Neural cell (in vitro differentiated cells): Measurements from ENCODE around the gene SP140L. TPM values are rescaled to one million over a fixed set of nuclear protein-coding genes. Genes with fewer than 3 reads are reported as not detected.

Experiments used
- H2AFZ ChIP-seq: fragments of 200-600, 300-800 bp; sonication (generic), shearing (Covaris generic); 2 replicates; pipeline ENCODE4 v1.6.0; 2014; ENCODE audit warnings: low read depth, mild to moderate bottlenecking, antibody characterized with exemption, low read length, moderate library complexity
- H3F3A ChIP-seq: fragments of 200-600 bp; shearing (Covaris generic); 2 replicates; pipeline ENCODE4 v1.6.1; 2016; ENCODE audit warnings: mild to moderate bottlenecking, moderate library complexity, mixed read lengths, antibody characterized with exemption, low read length; ENCODE audit not compliant: insufficient read depth, poor library complexity, severe bottlenecking
- H3K27ac ChIP-seq: fragments of 200-600, 300-800 bp; sonication (generic), shearing (Covaris generic); 2 replicates; pipeline ENCODE4 v1.5.1; 2014; ENCODE audit warnings: mild to moderate bottlenecking, low read length, moderate library complexity
- H3K27me3 ChIP-seq: fragments of 300-800, 200-600 bp; sonication (generic), shearing (Covaris generic); 2 replicates; pipeline ENCODE4 v1.6.0; 2014; ENCODE audit warnings: mild to moderate bottlenecking, low read depth, low read length, moderate library complexity; ENCODE audit not compliant: insufficient read depth
- H3K36me3 ChIP-seq: fragments of 300-800, 200-600 bp; sonication (generic), shearing (Covaris generic); 2 replicates; pipeline ENCODE4 v1.5.1; 2014; ENCODE audit warnings: mild to moderate bottlenecking, antibody characterized with exemption, low read length, moderate library complexity; ENCODE audit not compliant: insufficient read depth
- H3K4me2 ChIP-seq: fragments of 300-800, 200-600 bp; sonication (generic), shearing (Covaris generic); 2 replicates; pipeline ENCODE4 v1.6.0; 2014; ENCODE audit warnings: mild to moderate bottlenecking, low read length
- H3K4me3 ChIP-seq: fragments of 300-800, 200-600 bp; sonication (generic), shearing (Covaris generic); 2 replicates; pipeline ENCODE4 v1.5.1; 2014; ENCODE audit warnings: mild to moderate bottlenecking, low read length, moderate library complexity
- H3K79me2 ChIP-seq: fragments of 200-600 bp; shearing (Covaris generic); replicated peaks from 2 replicates; pipeline ENCODE4 v1.6.0; 2014; ENCODE audit warnings: mild to moderate bottlenecking, low read length, moderate library complexity; ENCODE audit not compliant: insufficient read depth
- H3K9ac ChIP-seq: fragments of 300-800, 200-600 bp; sonication (generic), shearing (Covaris generic); 2 replicates; pipeline ENCODE4 v1.6.1; 2016; ENCODE audit warnings: mild to moderate bottlenecking, low read length, mixed read lengths
- H3K9me2 ChIP-seq: fragments of 200-600 bp; shearing (Covaris generic); 2 replicates; pipeline ENCODE4 v1.6.1; 2016; ENCODE audit warnings: mild to moderate bottlenecking, low read length, mixed read lengths; ENCODE audit not compliant: insufficient read depth
- H3K9me3 ChIP-seq: fragments of 200-600, 300-800 bp; sonication (generic), shearing (Covaris generic); 2 replicates; pipeline ENCODE4 v1.6.1; 2016; ENCODE audit warnings: mild to moderate bottlenecking, mixed run types, low read length, moderate library complexity, mixed read lengths
- H4K20me1 ChIP-seq: fragments of 200-600 bp; shearing (Covaris generic); 2 replicates; pipeline ENCODE4 v1.6.1; 2016; ENCODE audit warnings: mild to moderate bottlenecking, mixed run types; ENCODE audit not compliant: insufficient read depth
- EP300 ChIP-seq: fragments of 450-650 bp; conservative IDR thresholded peaks from 2 replicates; pipeline ENCODE4 v1.6.1; 2014; ENCODE audit warnings: antibody characterized with exemption, mild to moderate bottlenecking, moderate library complexity; ENCODE audit not compliant: poor library complexity, severe bottlenecking
- EZH2 ChIP-seq: fragments of 200-600, 300-800 bp; shearing (Covaris generic), sonication (generic); IDR thresholded peaks from 2 replicates; pipeline ENCODE4 v1.6.1; 2014; ENCODE audit warnings: antibody characterized with exemption, low read length, borderline replicate concordance, mild to moderate bottlenecking; ENCODE audit not compliant: insufficient read depth, poor library complexity, severe bottlenecking
- MXI1 ChIP-seq: fragments of 450-650 bp; conservative IDR thresholded peaks from 2 replicates; pipeline ENCODE4 v1.6.1; 2014; ENCODE audit warnings: antibody characterized with exemption, mild to moderate bottlenecking; ENCODE audit not compliant: poor library complexity, severe bottlenecking
- POLR2AphosphoS5 ChIP-seq: IDR thresholded peaks from 2 replicates; pipeline ENCODE4 v1.6.1; 2012
- RAD21 ChIP-seq: fragments of 450-650 bp; conservative IDR thresholded peaks from 2 replicates; pipeline ENCODE4 v1.6.1; 2014; ENCODE audit warnings: antibody characterized with exemption, mild to moderate bottlenecking, moderate library complexity
- SMC3 ChIP-seq: fragments of 450-650 bp; conservative IDR thresholded peaks from 2 replicates; pipeline ENCODE4 v1.6.1; 2014; ENCODE audit warnings: antibody characterized with exemption, mild to moderate bottlenecking, moderate library complexity; ENCODE audit not compliant: poor library complexity
- TAF1 ChIP-seq: IDR thresholded peaks from 2 replicates; pipeline ENCODE4 v1.6.1; 2012; ENCODE audit warnings: low read depth
- polyA plus RNA-seq: library from polyadenylated mRNA; depleted of rRNA; stranded (reverse); fragments of >200 nt; gene quantifications from 2 replicates; pipeline ENCODE4 v1.2.3, GENCODE V29; 2014
- TF ChIP-seq, protein P1 (sequence below): fragments of 450-650 bp; IDR thresholded peaks from 2 replicates; pipeline ENCODE4 v1.5.1; 2014; ENCODE audit warnings: antibody characterized with exemption, mild to moderate bottlenecking, moderate library complexity; ENCODE audit not compliant: poor library complexity, severe bottlenecking
- TF ChIP-seq, protein P2 (sequence below): IDR thresholded peaks from 2 replicates; pipeline ENCODE4 v1.6.1; 2012; ENCODE audit warnings: borderline replicate concordance

The SP140L gene
- polyA plus RNA-seq, 1 donor from 2014 or later = not detected

DNA sequence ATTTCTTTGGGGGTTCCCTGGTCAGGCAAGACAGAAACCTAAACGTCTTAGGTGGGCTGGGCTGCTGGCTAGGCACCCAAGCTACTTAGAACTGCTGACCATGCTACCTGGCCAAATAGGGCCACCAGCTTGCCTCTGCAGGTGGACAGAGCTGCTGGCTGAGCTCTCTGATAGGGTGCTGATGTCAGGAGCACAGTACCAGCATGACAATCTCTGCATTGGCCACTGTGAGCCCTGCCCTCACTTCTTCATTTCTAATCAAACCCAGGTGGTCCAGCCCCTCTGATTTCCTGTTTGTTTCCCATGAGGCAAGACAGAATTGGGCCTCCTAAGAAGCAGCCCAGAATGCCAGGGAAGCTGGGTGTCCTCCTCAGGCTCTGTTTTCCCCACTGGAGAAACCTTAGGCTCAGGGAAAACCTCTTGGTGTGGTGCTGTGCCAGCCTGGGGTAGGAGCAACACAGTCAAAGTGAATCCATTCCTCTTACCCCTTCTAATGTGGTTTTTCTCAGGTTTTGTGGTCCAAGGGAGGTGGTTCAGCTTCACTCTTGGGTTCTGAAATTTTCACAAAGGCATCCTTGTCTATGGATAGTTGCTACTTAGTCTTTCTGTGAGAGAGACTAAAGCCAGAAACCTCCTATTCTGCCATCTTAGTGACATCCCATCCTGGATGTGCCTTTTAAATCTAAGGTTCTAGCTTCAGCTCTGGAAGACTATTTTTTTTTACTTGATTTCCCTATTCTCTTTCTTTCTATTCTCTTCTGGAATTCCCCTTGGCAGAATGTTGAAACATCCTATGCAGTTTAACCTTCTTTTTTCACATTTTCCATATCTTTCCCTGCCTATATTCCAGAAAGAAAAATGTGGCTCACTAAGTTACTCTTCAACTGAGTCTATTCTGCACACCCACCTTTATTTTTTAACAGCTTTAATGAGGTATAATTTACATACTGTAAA lies 104.2 kb downstream of the SP140L start:
- Histone ChIP-seq H3K27me3 (no peaks in the 10 kb centered on the region), H3K4me3 (no peak overlapping the region), H3K9me2 (no peaks in the 10 kb centered on the region), H2AFZ (no peak overlapping the region), H3K79me2 (no peaks in the 10 kb centered on the region), H3K27ac (no peak overlapping the region), H4K20me1 (no peaks in the 10 kb centered on the region), H3K4me2 (no peak overlapping the region), H3F3A (no peaks in the 10 kb centered on the region), H3K36me3 (no peaks in the 10 kb centered on the region), H3K9ac (no peak overlapping the region), H3K9me3 (no peaks in the 10 kb centered on the region)
- TF ChIP-seq, protein P1, sequence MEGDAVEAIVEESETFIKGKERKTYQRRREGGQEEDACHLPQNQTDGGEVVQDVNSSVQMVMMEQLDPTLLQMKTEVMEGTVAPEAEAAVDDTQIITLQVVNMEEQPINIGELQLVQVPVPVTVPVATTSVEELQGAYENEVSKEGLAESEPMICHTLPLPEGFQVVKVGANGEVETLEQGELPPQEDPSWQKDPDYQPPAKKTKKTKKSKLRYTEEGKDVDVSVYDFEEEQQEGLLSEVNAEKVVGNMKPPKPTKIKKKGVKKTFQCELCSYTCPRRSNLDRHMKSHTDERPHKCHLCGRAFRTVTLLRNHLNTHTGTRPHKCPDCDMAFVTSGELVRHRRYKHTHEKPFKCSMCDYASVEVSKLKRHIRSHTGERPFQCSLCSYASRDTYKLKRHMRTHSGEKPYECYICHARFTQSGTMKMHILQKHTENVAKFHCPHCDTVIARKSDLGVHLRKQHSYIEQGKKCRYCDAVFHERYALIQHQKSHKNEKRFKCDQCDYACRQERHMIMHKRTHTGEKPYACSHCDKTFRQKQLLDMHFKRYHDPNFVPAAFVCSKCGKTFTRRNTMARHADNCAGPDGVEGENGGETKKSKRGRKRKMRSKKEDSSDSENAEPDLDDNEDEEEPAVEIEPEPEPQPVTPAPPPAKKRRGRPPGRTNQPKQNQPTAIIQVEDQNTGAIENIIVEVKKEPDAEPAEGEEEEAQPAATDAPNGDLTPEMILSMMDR = no peak

- Histone ChIP-seq H3K79me2 (no peaks in the 10 kb centered on the region), H3K27me3 (no peaks in the 10 kb centered on the region), H3K36me3 (no peaks in the 10 kb centered on the region), H3K9me2 (no peaks in the 10 kb centered on the region), H3K27ac (no peak overlapping the region), H3K4me2 (no peak overlapping the region), H4K20me1 (no peaks in the 10 kb centered on the region), H3F3A (no peaks in the 10 kb centered on the region), H3K4me3 (no peak overlapping the region), H3K9ac (no peak overlapping the region), H2AFZ (no peak overlapping the region), H3K9me3 (no peaks in the 10 kb centered on the region)
- no peak for TF ChIP-seq RAD21
- no peak for TF ChIP-seq EP300
- TF ChIP-seq SMC3 = no peak
- no peak for TF ChIP-seq POLR2AphosphoS5
- TF ChIP-seq, protein P2, sequence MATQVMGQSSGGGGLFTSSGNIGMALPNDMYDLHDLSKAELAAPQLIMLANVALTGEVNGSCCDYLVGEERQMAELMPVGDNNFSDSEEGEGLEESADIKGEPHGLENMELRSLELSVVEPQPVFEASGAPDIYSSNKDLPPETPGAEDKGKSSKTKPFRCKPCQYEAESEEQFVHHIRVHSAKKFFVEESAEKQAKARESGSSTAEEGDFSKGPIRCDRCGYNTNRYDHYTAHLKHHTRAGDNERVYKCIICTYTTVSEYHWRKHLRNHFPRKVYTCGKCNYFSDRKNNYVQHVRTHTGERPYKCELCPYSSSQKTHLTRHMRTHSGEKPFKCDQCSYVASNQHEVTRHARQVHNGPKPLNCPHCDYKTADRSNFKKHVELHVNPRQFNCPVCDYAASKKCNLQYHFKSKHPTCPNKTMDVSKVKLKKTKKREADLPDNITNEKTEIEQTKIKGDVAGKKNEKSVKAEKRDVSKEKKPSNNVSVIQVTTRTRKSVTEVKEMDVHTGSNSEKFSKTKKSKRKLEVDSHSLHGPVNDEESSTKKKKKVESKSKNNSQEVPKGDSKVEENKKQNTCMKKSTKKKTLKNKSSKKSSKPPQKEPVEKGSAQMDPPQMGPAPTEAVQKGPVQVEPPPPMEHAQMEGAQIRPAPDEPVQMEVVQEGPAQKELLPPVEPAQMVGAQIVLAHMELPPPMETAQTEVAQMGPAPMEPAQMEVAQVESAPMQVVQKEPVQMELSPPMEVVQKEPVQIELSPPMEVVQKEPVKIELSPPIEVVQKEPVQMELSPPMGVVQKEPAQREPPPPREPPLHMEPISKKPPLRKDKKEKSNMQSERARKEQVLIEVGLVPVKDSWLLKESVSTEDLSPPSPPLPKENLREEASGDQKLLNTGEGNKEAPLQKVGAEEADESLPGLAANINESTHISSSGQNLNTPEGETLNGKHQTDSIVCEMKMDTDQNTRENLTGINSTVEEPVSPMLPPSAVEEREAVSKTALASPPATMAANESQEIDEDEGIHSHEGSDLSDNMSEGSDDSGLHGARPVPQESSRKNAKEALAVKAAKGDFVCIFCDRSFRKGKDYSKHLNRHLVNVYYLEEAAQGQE = no peak
- TF ChIP-seq EZH2 = no peak
- TF ChIP-seq TAF1 = no peak
- no peak for TF ChIP-seq MXI1
- TF ChIP-seq, protein P1 = no peak
Measured at GRCh38 chr2:230434677-230435324, 107.8 kb downstream of the SP140L start.
